ENCODE data around the gene HMOX1. TPM values are rescaled to one million over a fixed set of nuclear protein-coding genes. Genes with fewer than 3 reads are reported as not detected.

Gene HMOX1
- total RNA-seq, 1 donor from 2014 or later = 27.1 TPM

DNA sequence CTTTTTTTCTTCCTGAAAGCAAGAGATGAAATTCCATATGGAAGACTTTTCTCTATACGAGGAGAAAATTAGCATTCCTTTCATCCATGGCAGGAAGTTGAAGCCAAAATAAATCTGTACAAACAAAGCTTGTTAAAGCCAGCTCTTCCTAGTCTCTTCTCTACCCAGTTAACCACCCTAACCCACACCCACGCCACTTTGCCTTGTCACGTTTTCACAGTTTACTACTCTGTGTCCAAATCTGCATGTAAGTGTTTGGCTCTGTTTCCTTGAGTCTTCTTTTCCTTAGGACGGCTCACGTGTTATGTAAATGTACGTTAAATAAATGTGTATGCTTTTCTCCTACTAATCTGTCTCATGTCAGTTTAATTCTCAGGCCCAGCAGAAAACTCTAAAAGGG lies 7.1 kb upstream of the HMOX1 start:
- H3K27me3 ChIP-seq = no peaks in the 10 kb centered on the region
- no peaks in the 10 kb centered on the region for H3K9me3 ChIP-seq
- TF ChIP-seq CTCF (IDR thresholded peaks at IDR 0.05) = no peak
- H3K36me3 ChIP-seq = no peaks in the 10 kb centered on the region
- peaks cover 0 to 19% of the 10 kb centered on the region in 2 donors for H3K4me1 ChIP-seq
- no peak overlapping the region for H3K4me3 ChIP-seq
- no peak overlapping the region for H3K27ac ChIP-seq
- no peak for DNase-seq (ENCODE audit: low spot score in 2 of 2)
- intact Hi-C loops (cut with DNase I) = no loop called here

DNA sequence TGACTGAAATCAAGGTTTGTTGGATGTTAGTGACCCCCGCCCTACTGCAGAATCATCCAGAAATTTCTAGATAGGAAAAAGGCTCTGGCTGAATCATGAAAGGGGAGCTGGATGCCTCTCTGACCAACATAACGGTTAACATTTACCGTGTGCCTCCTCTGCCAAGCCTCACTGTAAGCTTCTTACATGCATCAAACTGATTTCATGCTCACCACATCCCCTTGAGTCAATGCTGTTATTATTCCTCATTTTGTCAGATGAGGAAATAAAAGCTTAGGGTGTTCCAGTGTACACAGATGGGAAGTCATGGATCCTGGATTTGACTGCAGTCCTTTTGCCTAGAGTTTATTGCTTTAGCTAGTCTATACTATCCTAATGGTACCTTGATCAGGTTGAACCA lies 5.9 kb upstream of the HMOX1 start:
- H3K4me3 ChIP-seq = no peak overlapping the region
- H3K4me1 ChIP-seq = peaks cover 0 to 19% of the 10 kb centered on the region in 2 donors
- no peak for TF ChIP-seq CTCF (IDR thresholded peaks at IDR 0.05)
- no peak for DNase-seq (ENCODE audit: low spot score in 2 of 2)
- H3K27ac ChIP-seq = peak overlapping the region in 1 of 2 donors; percentile 9
- no peaks in the 10 kb centered on the region for H3K27me3 ChIP-seq
- intact Hi-C loops (cut with DNase I) = no loop called here
- H3K9me3 ChIP-seq = no peaks in the 10 kb centered on the region
- no peaks in the 10 kb centered on the region for H3K36me3 ChIP-seq

GRCh38 chr22:35375526-35375925 lies 5.4 kb upstream of the HMOX1 start:
- TF ChIP-seq CTCF (IDR thresholded peaks at IDR 0.05) = no peak
- Histone ChIP-seq H3K4me1 (peaks cover 4 to 24% of the 10 kb centered on the region in 2 donors), H3K27me3 (no peaks in the 10 kb centered on the region), H3K36me3 (no peaks in the 10 kb centered on the region), H3K4me3 (no peak overlapping the region), H3K9me3 (no peaks in the 10 kb centered on the region), H3K27ac (peak overlapping the region; percentile 9 to 70)
- DNase-seq (ENCODE audit: low spot score in 2 of 2) = no peak
- intact Hi-C loops (cut with DNase I) = no loop called here

DNA sequence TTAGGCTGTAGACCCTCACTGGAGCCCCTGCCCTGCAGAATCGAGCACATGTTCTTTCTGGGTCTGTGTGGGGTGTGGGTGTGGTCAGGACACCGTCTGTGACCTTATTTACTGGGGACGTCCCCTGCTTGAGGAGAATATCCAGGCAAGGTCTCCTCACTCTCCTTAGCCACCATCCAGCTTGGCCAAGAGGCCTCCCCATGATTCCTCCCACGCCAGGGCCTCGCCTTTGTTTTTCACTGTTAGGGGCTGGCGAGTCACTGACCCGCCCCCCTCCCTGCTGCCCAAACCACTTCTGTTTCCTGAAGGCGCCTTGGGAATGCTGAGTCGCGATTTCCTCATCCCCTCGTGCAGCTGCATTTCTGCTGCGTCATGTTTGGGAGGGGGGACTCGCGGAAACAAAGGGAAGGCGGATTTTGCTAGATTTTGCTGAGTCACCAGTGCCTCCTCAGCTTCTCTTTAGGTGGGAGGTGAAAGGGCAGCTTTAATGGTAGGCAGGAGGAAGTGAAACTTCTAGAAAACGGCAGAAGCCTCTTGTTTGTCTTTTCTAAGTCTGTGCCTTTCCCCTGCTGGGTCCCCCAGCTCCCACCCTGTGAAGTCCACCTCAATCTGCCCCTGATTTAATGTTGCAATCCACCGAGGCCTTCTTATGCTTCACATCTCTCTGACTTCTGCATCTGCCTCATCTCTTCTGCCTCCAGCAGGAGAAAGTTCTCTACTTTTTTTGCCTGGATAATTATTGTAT lies 4.0 kb upstream of the HMOX1 start:
- Histone ChIP-seq H3K27me3 (no peaks in the 10 kb centered on the region), H3K4me3 (peak overlapping the region in 1 of 2 donors; percentile 24), H3K27ac (peak overlapping the region; percentile 70 to 74), H3K9me3 (no peaks in the 10 kb centered on the region), H3K4me1 (peaks cover 5 to 33% of the 10 kb centered on the region in 2 donors), H3K36me3 (no peaks in the 10 kb centered on the region)
- no peak for TF ChIP-seq CTCF (IDR thresholded peaks at IDR 0.05)
- DNase-seq (ENCODE audit: low spot score in 2 of 2) = peak; percentile 94 to 98
- intact Hi-C loops (cut with DNase I) = no loop called here

DNA sequence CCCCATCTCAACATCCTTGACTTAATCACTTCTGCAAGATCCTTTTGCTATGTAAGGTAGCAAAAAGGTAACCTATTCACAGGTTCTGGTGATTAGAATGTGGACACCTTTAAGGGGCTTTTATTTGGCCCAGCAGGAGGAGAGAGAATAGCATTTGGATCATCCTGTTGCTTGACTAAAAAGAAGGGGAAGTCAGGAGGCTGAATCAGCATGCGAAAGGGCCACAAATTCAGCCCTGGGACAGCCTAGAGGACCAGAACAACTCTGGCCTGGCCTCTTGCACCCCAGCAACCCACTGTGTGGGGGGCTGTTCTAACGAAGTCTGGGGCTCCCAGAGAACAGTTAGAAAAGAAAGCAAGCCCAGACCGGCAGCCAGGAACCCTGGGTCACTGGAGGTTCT lies 3.2 kb upstream of the HMOX1 start:
- intact Hi-C loops (cut with DNase I) = no loop called here
- DNase-seq (ENCODE audit: low spot score in 2 of 2) = no peak
- no peak for TF ChIP-seq CTCF (IDR thresholded peaks at IDR 0.05)
- Histone ChIP-seq H3K36me3 (no peaks in the 10 kb centered on the region), H3K4me3 (no peak overlapping the region), H3K27ac (peak overlapping the region; percentile 70 to 74), H3K9me3 (no peaks in the 10 kb centered on the region), H3K4me1 (peaks cover 5 to 29% of the 10 kb centered on the region in 2 donors), H3K27me3 (no peaks in the 10 kb centered on the region)
